ENCODE measurements around the gene ZDHHC23. TPM values are rescaled to one million over a fixed set of nuclear protein-coding genes. Genes with fewer than 3 reads are reported as not detected.

Gene ZDHHC23
- total RNA-seq, 2 experiments from 2014 or later = 36.9 to 44.4 TPM

DNA sequence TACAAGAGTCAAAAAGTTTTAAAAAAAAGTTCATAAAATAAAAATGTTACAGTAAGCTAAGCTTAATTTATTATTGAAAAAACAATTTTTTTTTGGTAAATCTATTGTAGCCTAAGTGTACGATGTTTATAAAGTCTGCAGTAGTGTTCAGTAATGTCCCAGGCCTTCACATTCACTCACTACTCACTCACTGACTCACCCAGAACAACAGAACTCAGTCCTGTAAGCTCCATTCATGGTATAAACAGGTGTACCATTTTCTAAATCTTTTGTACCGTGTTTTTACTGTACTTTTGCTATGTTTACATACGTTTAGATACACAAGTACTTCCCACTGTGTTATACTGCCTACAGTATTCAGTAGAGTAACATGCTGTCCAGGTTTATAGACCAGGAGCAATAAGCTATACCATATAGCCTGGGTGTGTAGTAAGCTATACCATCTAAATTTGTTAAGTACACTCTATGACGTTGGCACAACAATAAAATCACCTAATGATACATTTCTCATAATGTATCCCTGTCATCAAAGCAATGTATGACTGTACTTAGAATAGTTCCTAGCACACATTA is 41.2 kb upstream of the ZDHHC23 start:
- H3K36me3 ChIP-seq (ENCODE audit: insufficient read depth, low read length) = no peaks in the 10 kb centered on the region
- ChIA-PET POLR2A (interaction anchor here (0.6 to 2.9 kb wide), 8 partner anchors 9 to 419 kb away, joined by 3 to 12 read pairs (median 4); no protein-coding TSS in a partner anchor), CTCF (ENCODE audit: unreplicated experiment) (no interaction called here)
- H3K4me2 ChIP-seq (ENCODE audit: low read length) = no peak overlapping the region
- no peak overlapping the region for H3K4me3 ChIP-seq (ENCODE audit: low read depth, low read length, poor library complexity, severe bottlenecking)
- no peak overlapping the region for H3K27ac ChIP-seq (ENCODE audit: low read depth, low read length, poor library complexity, severe bottlenecking)
- DNase-seq (ENCODE audit: low spot score) = no peak
- H3K79me2 ChIP-seq (ENCODE audit: insufficient read depth, low read depth, low read length) = no peaks in the 10 kb centered on the region
- no peaks in the 10 kb centered on the region for H4K20me1 ChIP-seq (ENCODE audit: insufficient read depth, low read length)
- TF ChIP-seq, protein P1, sequence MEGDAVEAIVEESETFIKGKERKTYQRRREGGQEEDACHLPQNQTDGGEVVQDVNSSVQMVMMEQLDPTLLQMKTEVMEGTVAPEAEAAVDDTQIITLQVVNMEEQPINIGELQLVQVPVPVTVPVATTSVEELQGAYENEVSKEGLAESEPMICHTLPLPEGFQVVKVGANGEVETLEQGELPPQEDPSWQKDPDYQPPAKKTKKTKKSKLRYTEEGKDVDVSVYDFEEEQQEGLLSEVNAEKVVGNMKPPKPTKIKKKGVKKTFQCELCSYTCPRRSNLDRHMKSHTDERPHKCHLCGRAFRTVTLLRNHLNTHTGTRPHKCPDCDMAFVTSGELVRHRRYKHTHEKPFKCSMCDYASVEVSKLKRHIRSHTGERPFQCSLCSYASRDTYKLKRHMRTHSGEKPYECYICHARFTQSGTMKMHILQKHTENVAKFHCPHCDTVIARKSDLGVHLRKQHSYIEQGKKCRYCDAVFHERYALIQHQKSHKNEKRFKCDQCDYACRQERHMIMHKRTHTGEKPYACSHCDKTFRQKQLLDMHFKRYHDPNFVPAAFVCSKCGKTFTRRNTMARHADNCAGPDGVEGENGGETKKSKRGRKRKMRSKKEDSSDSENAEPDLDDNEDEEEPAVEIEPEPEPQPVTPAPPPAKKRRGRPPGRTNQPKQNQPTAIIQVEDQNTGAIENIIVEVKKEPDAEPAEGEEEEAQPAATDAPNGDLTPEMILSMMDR (conservative IDR thresholded peaks at IDR 0.05; ENCODE audit: low read length) = no peak
- TF ChIP-seq EZH2phosphoT487 (IDR thresholded peaks at IDR 0.05; ENCODE audit: borderline replicate concordance, low read depth, low read length) = no peak
- H2AFZ ChIP-seq (ENCODE audit: low read length) = no peak overlapping the region
- no TSS peak for BruUV-seq (replicated peaks)
- no peaks in the 10 kb centered on the region for H3K4me1 ChIP-seq (ENCODE audit: insufficient read depth, low read length, poor library complexity, severe bottlenecking)
- no peaks in the 10 kb centered on the region for H3K9me3 ChIP-seq (ENCODE audit: low read length)
- no peaks in the 10 kb centered on the region for H3K9me2 ChIP-seq (ENCODE audit: insufficient read depth, low read length)
- intact Hi-C loops (cut with micrococcal nuclease; ENCODE audit: unreplicated experiment) = no loop called here

DNA sequence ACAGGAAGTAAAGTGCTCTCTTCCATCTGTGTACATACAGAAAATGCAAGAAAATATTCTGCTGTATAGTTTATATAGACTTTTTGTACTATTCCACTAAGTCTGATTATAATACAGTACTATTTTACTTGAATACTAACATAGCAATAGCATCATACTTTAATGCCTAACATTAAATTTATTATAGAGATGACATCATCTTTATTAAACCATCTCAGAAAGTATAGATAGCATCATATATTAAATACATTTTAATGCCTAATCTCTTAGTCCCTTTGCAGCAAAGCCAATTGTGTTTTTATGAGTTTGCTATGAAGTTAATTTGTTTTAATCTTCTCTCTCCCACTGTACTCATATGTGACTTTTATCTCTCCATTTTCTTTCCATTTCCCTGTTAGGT is 39.7 kb upstream of the ZDHHC23 start:
- no TSS peak for BruUV-seq (replicated peaks)
- POLR2A ChIA-PET = interaction anchor here (0.6 to 2.9 kb wide), 4 partner anchors 9 to 50 kb away, joined by 3 to 12 read pairs (median 4); no protein-coding TSS in a partner anchor

DNA sequence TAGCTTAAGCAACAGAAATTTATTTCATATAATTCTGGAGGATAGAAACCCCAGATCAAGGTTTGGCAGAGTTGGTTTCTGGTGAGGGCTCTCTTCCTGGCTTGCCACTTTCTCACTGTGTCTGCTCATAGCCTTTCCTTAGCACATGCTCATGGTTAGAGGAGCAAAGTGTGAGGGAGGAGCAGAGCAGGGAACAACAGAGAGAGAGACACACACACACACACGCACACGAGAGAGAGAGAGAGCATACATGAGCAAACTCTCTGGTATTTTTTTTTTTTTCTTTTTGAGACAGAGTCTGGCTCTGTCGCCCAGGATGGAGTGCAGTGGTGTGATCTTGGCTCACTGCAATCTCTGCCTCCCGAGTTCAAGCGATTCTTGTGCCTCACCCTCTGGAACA is 36.8 kb upstream of the ZDHHC23 start:
- H3K9me2 ChIP-seq (ENCODE audit: insufficient read depth, low read length) = no peaks in the 10 kb centered on the region
- TF ChIP-seq, protein P1 (conservative IDR thresholded peaks at IDR 0.05; ENCODE audit: low read length) = no peak
- no peak for TF ChIP-seq EZH2phosphoT487 (IDR thresholded peaks at IDR 0.05; ENCODE audit: borderline replicate concordance, low read depth, low read length)
- CTCF ChIA-PET (ENCODE audit: unreplicated experiment) = no interaction called here
- no peak overlapping the region for H3K4me2 ChIP-seq (ENCODE audit: low read length)
- H2AFZ ChIP-seq (ENCODE audit: low read length) = no peak overlapping the region
- intact Hi-C loops (cut with micrococcal nuclease; ENCODE audit: unreplicated experiment) = loop anchor here (10.0 kb wide), 1 partner anchor 416 kb away; no protein-coding TSS in a partner anchor
- H3K9me3 ChIP-seq (ENCODE audit: low read length) = no peaks in the 10 kb centered on the region
- no peak overlapping the region for H3K27ac ChIP-seq (ENCODE audit: low read depth, low read length, poor library complexity, severe bottlenecking)
- no peaks in the 10 kb centered on the region for H3K36me3 ChIP-seq (ENCODE audit: insufficient read depth, low read length)
- H3K79me2 ChIP-seq (ENCODE audit: insufficient read depth, low read depth, low read length) = no peaks in the 10 kb centered on the region
- H3K4me3 ChIP-seq (ENCODE audit: low read depth, low read length, poor library complexity, severe bottlenecking) = no peak overlapping the region
- H3K4me1 ChIP-seq (ENCODE audit: insufficient read depth, low read length, poor library complexity, severe bottlenecking) = no peaks in the 10 kb centered on the region
- H4K20me1 ChIP-seq (ENCODE audit: insufficient read depth, low read length) = no peaks in the 10 kb centered on the region
- no peak for DNase-seq (ENCODE audit: low spot score)
- POLR2A ChIA-PET = interaction anchor here (1.4 kb wide), 1 partner anchor 172 kb away, joined by 3 read pairs; no protein-coding TSS in a partner anchor
- BruUV-seq (replicated peaks) = no TSS peak

More for the DNA sequence above, 39.7 kb upstream of the ZDHHC23 start:
- no peak overlapping the region for H3K4me3 ChIP-seq (ENCODE audit: low read depth, low read length, poor library complexity, severe bottlenecking)
- no peak overlapping the region for H2AFZ ChIP-seq (ENCODE audit: low read length)
- no peaks in the 10 kb centered on the region for H3K9me3 ChIP-seq (ENCODE audit: low read length)
- no peak overlapping the region for H3K27ac ChIP-seq (ENCODE audit: low read depth, low read length, poor library complexity, severe bottlenecking)
- TF ChIP-seq EZH2phosphoT487 (IDR thresholded peaks at IDR 0.05; ENCODE audit: borderline replicate concordance, low read depth, low read length) = no peak
- TF ChIP-seq, protein P1 (conservative IDR thresholded peaks at IDR 0.05; ENCODE audit: low read length) = no peak
- H4K20me1 ChIP-seq (ENCODE audit: insufficient read depth, low read length) = no peaks in the 10 kb centered on the region
- no peaks in the 10 kb centered on the region for H3K36me3 ChIP-seq (ENCODE audit: insufficient read depth, low read length)
- no peaks in the 10 kb centered on the region for H3K79me2 ChIP-seq (ENCODE audit: insufficient read depth, low read depth, low read length)
- no peaks in the 10 kb centered on the region for H3K4me1 ChIP-seq (ENCODE audit: insufficient read depth, low read length, poor library complexity, severe bottlenecking)
- H3K9me2 ChIP-seq (ENCODE audit: insufficient read depth, low read length) = no peaks in the 10 kb centered on the region
- H3K4me2 ChIP-seq (ENCODE audit: low read length) = no peak overlapping the region
- DNase-seq (ENCODE audit: low spot score) = no peak
- CTCF ChIA-PET (ENCODE audit: unreplicated experiment) = no interaction called here
- intact Hi-C loops (cut with micrococcal nuclease; ENCODE audit: unreplicated experiment) = no loop called here

All from OCI-LY7 (cell line).